ENCODE measurements around the gene PTPN2.
"Not testable (repeated sequence)": the region's sequence is repeated elsewhere in the genome, so short reads cannot be mapped to it uniquely, and the experiment has no call there.

PTPN2 gene

DNA sequence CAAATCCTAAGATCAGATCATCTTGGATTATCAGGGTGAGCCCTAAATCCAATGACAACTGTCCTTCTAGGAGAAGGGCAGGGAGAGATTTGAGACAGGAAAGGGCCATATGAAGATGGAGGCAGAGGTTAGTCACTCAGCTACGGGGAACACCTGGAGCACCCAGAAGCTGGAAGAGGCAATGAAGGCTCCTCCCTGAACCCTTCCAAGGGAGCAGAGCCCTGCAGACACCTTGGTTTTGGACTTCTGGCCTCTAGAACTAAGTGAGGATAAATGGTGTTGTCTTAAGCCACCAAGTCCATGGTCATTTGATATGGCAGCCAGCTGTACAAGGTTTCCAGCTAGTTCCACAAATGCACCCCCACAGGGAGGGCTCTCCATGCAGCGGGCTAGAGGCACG is 6.9 kb upstream of the PTPN2 start:
- DNase-seq = no peak

DNA sequence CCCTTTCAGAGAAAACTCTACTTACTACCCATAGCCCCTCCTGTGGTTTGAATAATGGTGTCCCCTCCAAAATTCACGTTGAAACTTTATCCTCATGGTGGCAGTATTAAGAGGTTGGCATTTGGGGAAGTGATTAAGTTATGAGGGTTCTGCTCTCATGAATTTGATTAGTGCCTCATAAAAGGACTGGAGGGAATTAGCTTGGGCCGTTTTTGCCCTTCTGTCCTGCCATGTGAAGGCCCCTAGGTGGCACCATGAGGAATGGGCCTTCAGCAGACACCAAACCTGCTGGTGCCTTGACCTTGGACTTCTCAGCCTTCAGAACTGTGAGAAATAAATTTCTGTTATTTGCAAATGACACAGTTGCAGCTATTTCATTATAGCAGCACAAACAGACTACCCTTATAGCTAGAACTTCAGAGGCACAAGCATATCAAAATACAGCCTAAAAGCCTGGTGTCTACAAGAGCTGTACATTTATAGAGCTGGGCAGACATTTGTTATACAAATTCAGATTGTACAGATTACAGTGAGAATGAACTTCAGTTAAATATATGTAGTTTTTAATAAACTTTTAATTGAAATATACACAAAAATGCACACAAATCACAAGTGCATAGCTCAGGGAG is 2.6 kb upstream of the PTPN2 start:
- DNase-seq = no peak

DNA sequence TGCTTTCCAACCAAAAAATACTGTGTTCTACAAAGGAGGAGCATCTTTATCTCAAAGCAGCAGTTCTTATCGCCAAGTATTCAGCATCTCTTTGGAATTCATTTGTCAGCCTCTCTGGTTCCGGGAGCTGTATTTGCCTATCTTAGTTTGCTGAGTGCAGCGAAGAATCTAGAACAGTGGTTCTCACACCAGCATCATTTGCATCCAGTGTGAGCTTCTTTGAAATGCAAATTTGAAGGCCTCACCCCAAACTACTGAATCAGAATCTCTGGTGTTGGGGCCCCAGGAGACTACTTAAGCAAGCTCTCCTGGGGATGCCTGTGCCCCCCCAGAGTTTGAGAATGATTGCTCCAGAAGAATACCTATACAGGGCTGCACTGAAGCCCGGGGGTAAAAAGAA is 1.5 kb upstream of the PTPN2 start:
- DNase-seq = no peak

DNA sequence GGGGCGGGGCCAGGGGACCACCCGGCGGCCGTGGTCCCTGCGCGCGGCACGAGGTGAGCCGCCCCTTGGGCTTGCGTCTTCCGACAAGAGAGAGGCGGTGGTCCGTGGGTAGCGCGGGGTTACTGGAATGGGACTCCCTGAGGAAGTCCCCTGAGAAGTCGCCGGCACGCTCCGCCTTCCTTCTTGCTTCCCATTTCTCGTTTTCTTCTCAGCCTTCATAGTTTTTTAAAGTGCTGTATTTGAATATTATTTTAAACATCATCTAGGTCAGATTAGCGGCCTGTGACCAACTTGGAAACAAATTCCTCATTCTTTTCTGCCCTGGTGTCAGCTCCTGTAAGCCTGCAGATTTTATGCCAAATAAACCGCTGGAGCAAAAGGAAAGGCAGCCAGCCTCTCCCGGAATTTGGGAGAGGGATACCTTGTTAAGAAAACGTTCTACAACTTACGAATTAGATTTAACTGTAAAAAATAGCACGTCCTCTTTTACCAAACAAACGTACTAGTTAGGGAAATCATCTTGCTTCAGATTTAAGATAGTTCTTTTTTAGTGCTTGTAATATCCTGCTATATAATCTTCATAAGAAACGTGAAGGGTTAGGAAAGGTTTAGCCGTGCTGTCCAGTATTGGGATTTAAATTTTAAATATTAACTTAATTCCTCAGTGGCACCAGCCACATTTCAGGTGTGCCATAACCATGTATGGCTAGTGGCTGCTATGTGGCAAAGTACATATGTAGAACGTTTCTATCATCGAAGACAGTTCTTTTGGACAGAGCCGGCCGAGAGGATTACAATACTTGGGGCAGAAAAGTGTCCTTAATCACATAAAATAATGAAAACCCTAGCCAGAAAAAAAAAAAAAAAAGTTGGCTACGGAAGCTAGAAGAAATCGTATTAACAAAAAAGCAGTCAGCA is 628 bp upstream of the PTPN2 start:
- DNase-seq = no peak

DNA sequence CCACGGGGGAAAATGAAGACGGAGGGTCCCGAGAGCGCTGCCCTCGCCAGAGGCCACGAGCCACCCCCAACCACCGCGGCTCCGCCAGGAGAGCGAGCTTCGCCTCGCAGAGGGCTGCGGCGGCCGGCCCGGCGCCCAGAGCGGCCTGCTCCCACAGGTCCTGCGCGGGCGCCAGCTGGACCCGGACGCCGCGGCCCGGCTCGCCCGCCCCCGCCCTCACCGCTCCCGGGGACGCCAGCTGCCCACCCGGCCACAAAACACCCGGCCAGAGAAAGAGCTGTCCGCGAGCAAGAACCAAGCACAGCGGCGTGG is 709 bp downstream of the PTPN2 start:
- DNase-seq = peak in 1 of 2 experiments; percentile 11

DNA sequence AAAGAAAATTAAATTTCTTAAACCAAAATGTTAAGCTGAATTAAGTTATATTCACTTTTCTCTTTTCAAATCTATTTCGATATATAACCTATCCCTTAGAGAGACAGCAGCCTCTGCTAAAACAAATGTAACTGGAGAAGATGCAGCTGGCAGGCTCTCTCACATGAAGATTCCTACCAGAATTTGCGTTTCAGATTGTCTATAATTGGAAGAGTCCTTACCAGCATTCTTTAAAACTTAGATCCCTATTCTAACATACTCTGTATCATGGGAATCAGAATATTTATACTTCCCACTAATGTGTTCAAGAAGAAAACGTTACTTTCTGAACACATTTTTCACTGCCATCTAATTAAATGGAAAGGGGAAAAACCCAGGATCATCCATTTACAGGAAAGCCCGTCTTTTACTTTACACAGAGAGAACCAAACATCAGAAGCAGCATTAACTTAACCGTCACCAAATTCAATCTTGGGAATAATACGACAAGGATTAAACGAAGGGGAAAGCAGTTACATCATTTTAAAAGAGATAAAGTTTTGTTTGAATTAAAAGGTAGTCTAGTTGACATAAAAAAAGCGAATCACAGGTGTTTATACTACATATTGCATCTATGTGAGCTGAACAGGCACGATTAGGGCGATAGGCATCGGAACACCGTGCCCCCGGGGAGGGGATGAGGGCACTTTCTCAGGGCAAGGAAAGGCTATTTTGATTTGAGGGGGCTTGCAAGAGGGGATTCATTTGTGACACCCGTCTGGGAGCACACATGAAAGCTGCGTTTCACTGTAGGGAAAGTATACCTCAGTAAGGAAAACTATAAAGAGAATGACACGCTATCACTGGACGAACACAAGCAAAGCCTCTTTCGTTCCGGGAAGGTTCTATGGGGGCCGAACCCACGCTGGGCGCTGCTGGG is 1.3 kb downstream of the PTPN2 start:
- no peak for DNase-seq

DNA sequence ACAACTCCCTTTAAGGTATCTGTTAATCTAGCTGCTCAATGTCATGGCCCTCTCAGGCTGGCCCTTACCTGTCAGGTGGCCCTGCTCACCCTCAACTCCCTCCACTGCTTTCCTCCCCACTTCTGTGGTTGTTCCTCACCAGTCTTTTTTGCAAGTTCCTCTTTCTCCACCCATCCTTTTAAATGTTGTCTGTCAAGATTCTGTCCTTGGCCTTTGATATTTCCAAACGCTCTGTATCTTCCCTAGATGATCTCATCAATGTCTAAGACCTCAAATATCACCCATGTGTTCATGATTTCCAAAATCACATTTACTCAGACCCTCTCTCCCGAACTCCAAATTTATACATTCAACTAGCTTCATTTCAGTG is 3.5 kb downstream of the PTPN2 start:
- DNase-seq = no peak

DNA sequence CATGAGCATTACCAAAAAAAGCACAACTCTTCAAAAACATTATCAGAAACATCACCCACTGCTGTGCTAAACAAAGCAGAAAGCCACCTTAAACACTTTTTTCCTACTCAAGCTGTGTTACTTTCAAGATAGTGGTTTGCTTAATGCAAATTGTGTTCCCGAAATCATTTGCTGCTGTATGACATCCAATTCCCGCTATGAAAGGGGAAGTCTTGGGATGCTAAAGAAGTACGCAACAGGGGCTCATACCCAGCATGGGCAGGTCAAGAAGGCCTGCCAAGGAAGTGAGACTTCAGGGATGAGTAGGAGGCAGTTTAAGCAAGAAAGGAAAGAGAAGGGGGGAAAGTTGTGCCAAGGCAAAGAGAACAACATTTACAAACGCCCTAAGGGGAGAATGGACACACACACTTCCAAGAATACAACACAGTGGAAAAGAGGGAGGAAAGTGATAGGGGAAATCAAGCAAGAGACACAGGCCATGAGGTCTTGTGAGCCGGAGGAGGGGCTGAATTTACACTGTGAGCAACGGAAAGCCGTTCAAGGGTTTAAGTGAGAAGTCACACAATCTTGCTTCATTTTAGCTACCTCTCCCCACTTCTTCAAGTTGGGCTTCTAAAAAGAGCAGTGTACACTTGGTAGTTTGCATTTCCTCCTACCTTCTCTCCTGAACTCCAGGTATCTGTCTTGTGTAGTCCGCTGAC is 4.0 kb downstream of the PTPN2 start:
- no peak for DNase-seq

DNA sequence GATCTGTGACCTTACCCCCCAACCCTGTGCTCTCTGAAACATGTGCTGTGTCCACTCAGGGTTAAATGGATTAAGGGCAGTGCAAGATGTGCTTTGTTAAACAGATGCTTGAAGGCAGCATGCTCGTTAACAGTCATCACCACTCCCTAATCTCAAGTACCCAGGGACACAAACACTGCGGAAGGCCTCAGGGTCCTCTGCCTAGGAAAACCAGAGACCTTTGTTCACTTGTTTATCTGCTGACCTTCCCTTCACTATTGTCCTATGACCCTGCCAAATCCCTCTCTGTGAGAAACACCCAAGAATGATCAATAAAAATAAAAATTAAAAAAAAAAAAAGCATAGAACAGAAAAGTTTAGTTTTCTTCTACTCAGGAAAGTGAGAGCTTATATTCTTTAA is 9.0 kb downstream of the PTPN2 start:
- DNase-seq = not testable (repeated sequence)

DNA sequence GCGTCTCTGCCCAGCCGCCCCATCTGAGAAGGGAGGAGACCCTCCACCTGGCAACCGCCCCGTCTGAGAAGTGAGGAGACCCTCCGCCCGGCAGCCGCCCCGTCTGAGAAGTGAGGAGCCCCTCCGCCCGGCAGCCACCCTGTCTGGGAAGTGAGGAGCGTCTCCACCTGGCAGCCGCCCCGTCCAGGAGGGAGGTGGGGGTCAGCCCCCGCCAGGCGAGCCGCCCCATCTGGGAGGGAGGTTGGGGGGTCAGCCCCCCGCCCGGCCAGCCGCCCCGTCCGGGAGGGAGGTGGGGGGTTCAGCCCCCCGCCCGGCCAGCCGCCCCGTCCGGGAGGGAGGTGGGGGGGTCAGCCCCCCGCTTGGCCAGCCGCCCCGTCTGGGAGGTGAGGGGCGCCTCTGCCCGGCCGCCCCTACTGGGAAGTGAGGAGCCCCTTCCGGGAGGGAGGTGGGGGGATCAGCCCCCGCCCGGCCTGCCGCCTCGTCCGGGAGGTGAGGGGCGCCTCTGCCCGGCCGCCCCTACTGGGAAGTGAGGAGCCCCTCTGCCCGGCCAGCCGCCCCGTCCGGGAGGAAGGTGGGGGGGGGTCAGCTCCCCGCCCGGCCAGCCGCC is 10.0 kb downstream of the PTPN2 start:
- not testable (repeated sequence) for DNase-seq

DNA sequence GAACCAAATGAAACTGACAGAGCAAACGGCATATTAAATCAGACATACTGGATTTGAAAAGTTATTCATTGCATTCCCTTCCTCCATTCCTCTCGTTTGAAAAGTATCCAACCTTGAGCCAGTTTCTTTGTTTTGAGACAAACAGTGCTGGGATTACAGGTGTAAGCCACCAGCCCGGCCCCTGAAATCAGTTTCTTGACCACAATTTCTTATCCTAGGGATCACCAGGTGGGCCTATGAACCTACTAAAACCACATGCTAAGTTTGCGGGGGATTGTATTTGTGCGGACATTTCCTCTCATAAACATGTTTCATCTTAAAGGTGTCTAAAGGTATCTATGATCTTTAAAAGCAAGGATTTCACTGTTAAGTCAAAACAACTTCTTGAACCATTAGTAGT is 11.6 kb downstream of the PTPN2 start:
- no peak for DNase-seq

DNA sequence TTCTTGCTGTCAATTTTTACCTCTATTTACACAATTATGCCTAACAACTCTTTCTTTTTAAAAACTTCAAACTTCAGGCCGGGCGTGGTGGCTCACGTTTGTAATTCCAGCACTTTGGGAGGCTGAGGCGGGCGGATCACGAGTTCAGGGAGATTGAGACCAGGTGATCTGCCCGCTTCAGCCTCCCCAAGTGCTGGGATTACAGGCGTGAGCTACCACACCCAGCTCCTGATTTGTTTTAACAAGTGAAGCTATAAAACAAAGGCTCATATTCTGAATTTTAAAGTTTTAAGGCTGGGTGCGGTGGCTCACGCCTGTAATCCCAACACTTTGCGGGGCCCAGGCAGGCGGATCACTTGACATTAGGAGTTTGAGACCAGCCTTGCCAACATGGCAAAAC is 15.5 kb downstream of the PTPN2 start:
- DNase-seq = no peak

DNA sequence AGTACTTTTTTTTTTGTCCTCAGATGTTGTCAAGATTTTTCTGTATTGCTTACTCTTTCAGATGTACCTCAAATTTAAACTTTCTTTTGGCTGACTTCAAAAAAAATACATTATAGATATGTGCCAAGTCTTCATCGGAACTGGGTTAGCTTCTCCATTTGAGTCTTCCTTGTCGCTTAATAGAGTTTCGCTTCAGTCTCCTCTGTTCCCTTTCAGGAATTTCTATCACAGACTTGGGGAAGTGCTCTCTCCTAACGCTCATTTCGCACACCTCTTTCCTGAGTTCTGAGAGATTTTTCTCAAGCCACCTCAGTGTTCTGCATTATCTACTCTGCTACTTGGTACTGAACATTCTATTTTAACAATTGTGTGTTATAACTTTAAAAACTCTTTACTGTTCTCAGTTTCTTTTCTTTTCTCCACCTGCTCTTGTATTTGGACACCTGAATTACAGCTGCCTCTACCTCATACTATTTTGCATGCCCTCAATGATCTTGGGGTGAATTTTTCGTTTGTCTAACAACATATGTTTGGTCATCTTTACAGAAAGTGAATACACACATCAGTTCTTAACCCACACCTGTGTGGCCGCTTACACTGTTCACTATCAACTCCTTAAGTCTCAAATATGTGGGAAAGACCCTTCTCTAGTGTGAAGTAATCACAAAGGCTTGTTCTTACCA is 16.5 kb downstream of the PTPN2 start:
- DNase-seq = no peak

DNA sequence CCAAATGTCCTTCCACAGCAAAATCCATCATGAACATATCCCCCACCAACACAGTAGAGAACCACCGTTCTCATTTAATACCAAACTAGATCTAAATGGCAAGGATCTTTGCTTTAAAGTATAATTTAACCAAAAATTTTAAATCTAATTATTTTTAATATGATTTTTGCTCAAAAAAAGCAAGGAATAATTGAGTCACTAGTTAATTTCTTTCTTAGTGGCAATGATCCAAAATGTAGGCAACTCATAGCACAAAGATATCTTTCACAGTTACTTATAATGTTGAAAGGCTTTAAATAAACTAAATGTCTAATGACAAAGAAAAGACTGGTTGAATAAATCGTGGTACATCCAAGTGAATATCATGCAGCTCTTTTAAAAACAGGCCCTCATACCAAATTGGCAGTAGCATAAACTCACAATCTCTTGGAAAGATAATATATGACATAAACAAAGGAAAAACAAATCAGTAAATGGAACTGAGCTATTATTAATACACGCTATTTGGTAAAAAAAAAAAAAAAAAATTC is 20.3 kb downstream of the PTPN2 start:
- DNase-seq = no peak

DNA sequence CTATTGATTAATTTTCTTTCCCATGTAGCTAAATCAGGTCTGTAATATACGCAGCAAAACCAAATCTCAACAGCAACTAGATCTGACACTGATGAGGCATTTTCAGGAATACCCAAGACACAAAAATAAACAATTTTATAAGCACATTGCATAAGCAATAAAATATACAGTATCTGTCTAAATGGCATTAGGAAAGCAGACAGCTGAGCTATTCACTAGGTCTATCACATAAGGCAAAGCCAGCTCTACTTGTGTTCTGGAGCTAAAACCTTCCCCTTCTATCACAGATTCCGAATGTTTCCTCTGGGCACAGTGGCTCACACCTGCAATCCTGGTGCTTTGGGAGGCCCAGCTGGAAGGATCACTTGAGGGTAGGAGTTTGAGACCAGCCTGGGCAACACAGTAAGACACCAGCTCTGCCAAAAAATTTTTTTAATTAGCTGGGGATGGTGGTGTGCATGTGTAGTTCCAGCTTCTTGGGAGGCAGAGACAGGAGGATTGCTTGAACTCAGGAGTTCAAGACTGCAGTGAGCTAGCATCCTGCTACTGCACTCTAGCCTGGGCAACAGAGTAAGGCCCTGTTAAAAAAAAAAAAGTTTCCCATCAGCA is 21.1 kb downstream of the PTPN2 start:
- no peak for DNase-seq

DNA sequence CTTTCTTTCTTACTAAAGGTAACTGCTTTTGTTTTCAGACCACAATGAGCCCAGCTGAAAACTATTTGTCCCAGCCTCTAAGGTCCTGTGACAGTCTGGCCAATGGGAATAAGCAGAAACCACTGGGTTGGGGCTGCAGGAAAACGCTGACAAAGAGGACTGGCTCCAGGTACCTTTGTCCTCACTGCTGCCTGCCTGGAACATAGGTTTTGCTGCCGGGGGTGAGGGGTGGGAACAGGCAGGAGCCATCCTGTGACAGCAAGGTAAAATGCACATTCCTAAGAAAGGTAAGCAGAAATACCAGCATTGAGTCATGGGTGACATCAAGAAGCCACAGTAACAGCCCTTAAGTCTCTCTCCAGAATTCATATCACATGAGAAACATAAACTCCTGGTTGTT is 21.6 kb downstream of the PTPN2 start:
- no peak for DNase-seq

DNA sequence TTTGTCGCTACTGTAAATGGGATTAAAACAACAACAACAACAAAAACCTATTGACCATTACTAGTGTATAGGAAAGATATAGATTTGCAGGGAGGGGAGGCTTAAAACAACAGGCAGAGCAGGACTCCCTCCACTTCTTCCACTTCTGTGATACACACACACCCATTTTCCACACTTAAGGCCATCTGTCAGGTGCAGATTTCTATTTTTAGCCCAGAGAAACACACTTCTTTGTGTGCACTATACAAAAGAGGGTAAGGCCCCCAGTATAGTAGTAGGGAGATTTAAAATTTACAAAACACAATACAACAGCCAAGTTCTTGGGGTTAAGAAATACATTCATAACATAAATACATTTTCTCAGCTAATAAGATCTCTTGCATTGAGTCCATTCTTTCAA is 22.4 kb downstream of the PTPN2 start:
- DNase-seq = no peak

DNA sequence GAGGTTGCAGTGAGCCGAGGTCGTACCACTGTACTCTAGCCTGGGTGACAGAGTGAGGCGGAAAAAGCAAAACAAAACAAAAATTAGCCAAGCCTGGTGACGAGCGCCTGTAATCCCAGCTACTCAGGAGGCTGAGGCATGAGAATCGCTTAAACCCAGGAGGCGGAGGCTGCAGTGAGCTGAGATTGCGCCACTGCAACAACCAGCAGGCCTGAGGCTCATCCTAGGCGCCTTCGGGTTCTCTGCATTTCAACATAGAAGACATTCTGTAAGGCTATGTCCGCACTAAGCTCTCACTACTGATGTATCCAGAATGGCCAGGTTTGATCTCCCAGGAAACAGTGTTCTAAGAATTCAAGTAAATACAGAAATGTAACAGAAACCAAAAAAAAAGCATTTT is 23.5 kb downstream of the PTPN2 start:
- no peak for DNase-seq

DNA sequence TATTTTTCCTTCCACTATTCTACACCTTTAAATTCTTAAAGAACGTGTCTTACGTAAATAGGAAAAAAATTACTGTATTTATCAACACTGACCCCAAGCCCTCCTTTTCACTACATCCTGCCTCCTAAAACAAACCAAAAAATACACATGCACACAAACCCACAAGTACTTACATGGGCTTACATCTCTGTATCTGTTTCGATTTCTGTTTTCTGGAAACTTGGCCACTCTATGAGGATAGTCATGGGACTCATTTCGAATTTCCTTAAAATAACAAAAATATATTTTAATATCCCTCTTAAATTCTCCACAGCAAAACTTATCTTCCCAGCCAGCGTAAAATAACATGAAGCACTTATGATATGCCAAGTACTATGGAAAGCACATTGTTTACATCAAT is 25.0 kb downstream of the PTPN2 start:
- no peak for DNase-seq

DNA sequence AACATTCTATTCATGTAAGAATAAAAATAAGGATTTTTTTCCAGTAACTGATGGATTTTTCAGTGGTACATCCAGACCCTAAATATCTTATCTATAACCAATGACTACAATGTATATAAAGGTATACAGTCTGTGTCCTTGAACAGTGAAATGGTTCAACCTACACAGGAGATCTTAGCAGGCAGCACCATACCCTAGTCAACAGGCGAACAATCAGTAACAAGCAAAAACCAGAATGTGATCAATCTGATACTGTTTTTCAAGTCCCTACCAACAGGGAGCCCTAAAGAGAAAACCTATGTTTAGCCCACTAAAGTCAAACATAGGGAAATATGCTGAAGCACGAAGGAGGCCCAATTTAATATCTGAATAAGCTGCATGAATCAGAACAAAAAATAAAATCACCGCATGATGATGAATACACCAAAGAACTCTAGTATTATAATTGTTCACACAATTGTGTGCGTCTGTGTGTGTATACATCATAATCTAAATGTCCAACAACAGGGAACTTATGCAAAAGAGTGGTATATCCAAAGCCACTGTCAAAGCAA is 26.0 kb downstream of the PTPN2 start:
- DNase-seq = no peak

Measured in activated CD4-positive, alpha-beta T cell treated with anti-CD3 and anti-CD28 coated beads, Interleukin-2, amount 50 U/mL, for 4 hours (primary cell).